ENCODE results near the gene RNF169.

DNA sequence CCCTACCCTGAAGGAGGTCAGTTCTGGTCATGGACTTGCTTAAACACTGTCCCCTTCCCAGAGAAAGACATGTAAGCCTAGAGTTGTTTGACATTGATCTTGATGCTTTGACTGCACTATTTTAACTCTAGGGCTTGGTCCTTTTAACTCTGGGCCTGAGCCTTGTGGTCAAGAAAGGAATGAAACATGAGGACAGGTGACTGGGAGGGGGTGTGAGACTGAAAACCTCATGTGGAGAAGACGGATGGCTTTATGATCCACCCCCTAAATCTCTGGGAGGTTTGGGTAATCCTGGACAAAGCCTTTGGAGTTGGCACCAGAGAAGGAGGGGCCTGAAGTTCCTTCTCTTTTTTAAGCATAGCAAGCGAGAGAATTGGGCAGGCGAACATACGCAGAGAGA is 35.0 kb upstream of the RNF169 start:
- TF ChIP-seq, protein P1, sequence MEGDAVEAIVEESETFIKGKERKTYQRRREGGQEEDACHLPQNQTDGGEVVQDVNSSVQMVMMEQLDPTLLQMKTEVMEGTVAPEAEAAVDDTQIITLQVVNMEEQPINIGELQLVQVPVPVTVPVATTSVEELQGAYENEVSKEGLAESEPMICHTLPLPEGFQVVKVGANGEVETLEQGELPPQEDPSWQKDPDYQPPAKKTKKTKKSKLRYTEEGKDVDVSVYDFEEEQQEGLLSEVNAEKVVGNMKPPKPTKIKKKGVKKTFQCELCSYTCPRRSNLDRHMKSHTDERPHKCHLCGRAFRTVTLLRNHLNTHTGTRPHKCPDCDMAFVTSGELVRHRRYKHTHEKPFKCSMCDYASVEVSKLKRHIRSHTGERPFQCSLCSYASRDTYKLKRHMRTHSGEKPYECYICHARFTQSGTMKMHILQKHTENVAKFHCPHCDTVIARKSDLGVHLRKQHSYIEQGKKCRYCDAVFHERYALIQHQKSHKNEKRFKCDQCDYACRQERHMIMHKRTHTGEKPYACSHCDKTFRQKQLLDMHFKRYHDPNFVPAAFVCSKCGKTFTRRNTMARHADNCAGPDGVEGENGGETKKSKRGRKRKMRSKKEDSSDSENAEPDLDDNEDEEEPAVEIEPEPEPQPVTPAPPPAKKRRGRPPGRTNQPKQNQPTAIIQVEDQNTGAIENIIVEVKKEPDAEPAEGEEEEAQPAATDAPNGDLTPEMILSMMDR (conservative IDR thresholded peaks at IDR 0.05 in 1 of 2, IDR thresholded peaks at IDR 0.05 in 1 of 2; ENCODE audit: low read depth in 1 of 2, low read length in 2 of 2): no peak
- TF ChIP-seq EZH2 (IDR thresholded peaks at IDR 0.05; ENCODE audit: low read length, missing control alignments): no peak
